Measurements from ENCODE around the gene XPO6.

DNA sequence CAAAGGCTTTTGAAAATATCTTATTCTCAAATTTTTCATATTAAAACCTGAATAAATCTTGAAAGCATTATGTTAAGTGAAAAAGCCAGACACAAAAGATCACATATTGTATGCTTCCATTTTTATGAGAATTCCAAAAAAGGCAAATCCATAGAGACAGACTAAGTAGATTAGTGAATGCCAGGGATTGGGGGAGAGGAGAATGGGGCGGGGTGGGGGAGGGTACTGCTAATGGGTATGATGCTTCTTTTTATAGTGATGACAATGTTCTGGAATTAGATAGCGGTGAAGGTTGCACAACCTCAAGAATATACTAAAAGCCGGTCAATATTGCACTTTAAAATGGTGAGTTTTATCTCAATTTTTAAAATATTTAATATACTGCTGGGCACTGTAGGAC, 44.0 kb downstream of the XPO6 start:
- TF ChIP-seq ZNF274 (CRISPR knock-in tag; IDR thresholded peaks at IDR 0.05) (no peak), HNF4A (CRISPR knock-in tag; IDR thresholded peaks at IDR 0.05) (no peak), ZNF510 (CRISPR knock-in tag; IDR thresholded peaks at IDR 0.05; ENCODE audit: low read depth) (no peak), BORCS8-MEF2B (CRISPR knock-in tag; IDR thresholded peaks at IDR 0.05) (no peak), ZNF577 (CRISPR knock-in tag; IDR thresholded peaks at IDR 0.05; ENCODE audit: borderline replicate concordance, low read depth) (no peak), PCBP2 (optimal IDR thresholded peaks at IDR 0.05; ENCODE audit: low read depth, low read length, poor library complexity, severe bottlenecking) (no peak), CC2D1A (CRISPR knock-in tag; IDR thresholded peaks at IDR 0.05) (no peak), CSRNP2 (CRISPR knock-in tag; conservative IDR thresholded peaks at IDR 0.05; ENCODE audit: low read depth) (no peak)
